Measurements from ENCODE around the gene SRGAP2C. TPM values are rescaled to one million over a fixed set of nuclear protein-coding genes. Genes with fewer than 3 reads are reported as not detected.

SRGAP2C gene
- total RNA-seq, 2 donors from 2014 or later = 18.7 to 27.6 TPM

Other genes with a start within 250 kb of the SRGAP2C start
- 10 to 100 TPM; 18.6 to 22.9 TPM for gene FAM72B, start 635 bp upstream of the SRGAP2C start, total RNA-seq

Measured in activated T-helper 17 cell treated with anti-CD3 and anti-CD28 coated beads, Interleukin-2, amount 50 U/mL, for 72 hours (primary cell).